Skeletal muscle tissue (tissue), 4 donors: Measurements from ENCODE around the gene POU2AF1. TPM values are rescaled to one million over a fixed set of nuclear protein-coding genes. Genes with fewer than 3 reads are reported as not detected.
"Not testable (repeated sequence)": the region's sequence is repeated elsewhere in the genome, so short reads cannot be mapped to it uniquely, and the experiment has no call there.

Experiments used
- H3K27ac ChIP-seq: one replicate; pipeline ENCODE4 v1.7.0; 2013; ENCODE audit warnings: mild to moderate bottlenecking, low read depth, low read length, inconsistent platforms
- H3K27me3 ChIP-seq, 3 donors: one replicate each; pipeline ENCODE4 v1.7.0; 2013; ENCODE audit warnings: low read length in 3 of 3; ENCODE audit not compliant: control insufficient read depth in 3 of 3, insufficient read depth in 3 of 3
- H3K36me3 ChIP-seq, 3 donors: one replicate each; pipeline ENCODE4 v1.7.0; 2013; ENCODE audit warnings: low read length in 3 of 3; ENCODE audit not compliant: control insufficient read depth in 3 of 3, insufficient read depth in 3 of 3
- H3K4me1 ChIP-seq, 3 donors: one replicate each; pipeline ENCODE4 v1.7.0; 2013; ENCODE audit warnings: low read length in 3 of 3, mild to moderate bottlenecking in 3 of 3; ENCODE audit not compliant: control insufficient read depth in 3 of 3, insufficient read depth in 3 of 3
- H3K4me3 ChIP-seq, 3 donors: one replicate each; pipeline ENCODE4 v1.7.0; 2013; ENCODE audit warnings: low read length in 3 of 3
- H3K9ac ChIP-seq, 3 donors: one replicate each; pipeline ENCODE4 v1.7.0; 2013; ENCODE audit warnings: low read length in 3 of 3, mild to moderate bottlenecking in 3 of 3, moderate library complexity in 2 of 3, low read depth in 1 of 3
- H3K9me3 ChIP-seq, 3 donors: one replicate each; pipeline ENCODE4 v1.7.0; 2013; ENCODE audit warnings: low read length in 3 of 3; ENCODE audit not compliant: control insufficient read depth in 3 of 3
- total RNA-seq: library from RNA; depleted of rRNA; stranded (reverse); fragments of >200 nt; gene quantifications from one replicate; pipeline ENCODE4 v1.2.3, GENCODE V29; 2014
- donor health status: Osteomylitis.

The POU2AF1 gene
- total RNA-seq, 1 donor from 2014 or later, result not detected

GRCh38 chr11:111322534-111322933 is 56.5 kb downstream of the POU2AF1 start:
- Histone ChIP-seq H3K27ac (no peak overlapping the region), H3K4me3 (no peak overlapping the region), H3K36me3 (no peaks in the 10 kb centered on the region), H3K9me3 (no peaks in the 10 kb centered on the region), H3K27me3 (no peaks in the 10 kb centered on the region), H3K4me1 (peaks cover 8 to 10% (median 9%) of the 10 kb centered on the region in 3 donors), H3K9ac (no peak overlapping the region)

- H3K27me3 ChIP-seq, result no peaks in the 10 kb centered on the region
- no peak overlapping the region for H3K9ac ChIP-seq
- no peaks in the 10 kb centered on the region for H3K36me3 ChIP-seq
- no peaks in the 10 kb centered on the region for H3K9me3 ChIP-seq
- H3K4me3 ChIP-seq, result no peak overlapping the region
- H3K27ac ChIP-seq, result no peak overlapping the region
- peaks cover 0 to 4% (median 3%) of the 10 kb centered on the region in 3 donors for H3K4me1 ChIP-seq
Measured at GRCh38 chr11:111320728-111321568, 58.1 kb downstream of the POU2AF1 start.

- H3K27me3 ChIP-seq, H3K27ac ChIP-seq, H3K9ac ChIP-seq, H3K4me1 ChIP-seq, H3K4me3 ChIP-seq, H3K36me3 ChIP-seq, H3K9me3 ChIP-seq: not testable (repeated sequence)
Measured at GRCh38 chr11:111320199-111320598, 58.9 kb downstream of the POU2AF1 start.

GRCh38 chr11:111319296-111319695 is 59.8 kb downstream of the POU2AF1 start:
- H3K36me3 ChIP-seq, result no peaks in the 10 kb centered on the region
- peaks cover 0 to 4% (median 3%) of the 10 kb centered on the region in 3 donors for H3K4me1 ChIP-seq
- no peak overlapping the region for H3K27ac ChIP-seq
- H3K9me3 ChIP-seq, result no peaks in the 10 kb centered on the region
- no peaks in the 10 kb centered on the region for H3K27me3 ChIP-seq
- H3K9ac ChIP-seq, result no peak overlapping the region
- no peak overlapping the region for H3K4me3 ChIP-seq

GRCh38 chr11:111312076-111312475 is 67.0 kb downstream of the POU2AF1 start:
- no peak overlapping the region for H3K9ac ChIP-seq
- no peak overlapping the region for H3K4me3 ChIP-seq
- no peaks in the 10 kb centered on the region for H3K36me3 ChIP-seq
- H3K9me3 ChIP-seq, result no peaks in the 10 kb centered on the region
- peaks cover 0 to 3% (median 0%) of the 10 kb centered on the region in 3 donors for H3K4me1 ChIP-seq
- no peak overlapping the region for H3K27ac ChIP-seq
- H3K27me3 ChIP-seq, result peaks cover 0 to 6% (median 0%) of the 10 kb centered on the region in 3 donors

GRCh38 chr11:111310723-111311122 is 68.4 kb downstream of the POU2AF1 start:
- Histone ChIP-seq H3K4me1 (peaks cover 0 to 3% (median 0%) of the 10 kb centered on the region in 3 donors), H3K9me3 (no peaks in the 10 kb centered on the region), H3K36me3 (no peaks in the 10 kb centered on the region), H3K9ac (no peak overlapping the region), H3K4me3 (no peak overlapping the region), H3K27ac (no peak overlapping the region), H3K27me3 (peaks cover 0 to 6% (median 0%) of the 10 kb centered on the region in 3 donors)

GRCh38 chr11:111310088-111310487 is 69.0 kb downstream of the POU2AF1 start:
- Histone ChIP-seq H3K36me3 (no peaks in the 10 kb centered on the region), H3K27me3 (peaks cover 0 to 6% (median 0%) of the 10 kb centered on the region in 3 donors), H3K9ac (no peak overlapping the region), H3K4me1 (peaks cover 0 to 3% (median 0%) of the 10 kb centered on the region in 3 donors), H3K9me3 (no peaks in the 10 kb centered on the region), H3K27ac (no peak overlapping the region), H3K4me3 (no peak overlapping the region)

GRCh38 chr11:111309215-111309915 is 69.7 kb downstream of the POU2AF1 start:
- H3K9ac ChIP-seq, result no peak overlapping the region
- peaks cover 0 to 6% (median 0%) of the 10 kb centered on the region in 3 donors for H3K27me3 ChIP-seq
- H3K9me3 ChIP-seq, result no peaks in the 10 kb centered on the region
- H3K36me3 ChIP-seq, result no peaks in the 10 kb centered on the region
- H3K4me1 ChIP-seq, result peaks cover 0 to 3% (median 0%) of the 10 kb centered on the region in 3 donors
- no peak overlapping the region for H3K27ac ChIP-seq
- H3K4me3 ChIP-seq, result no peak overlapping the region

GRCh38 chr11:111308140-111308539 is 70.9 kb downstream of the POU2AF1 start:
- no peaks in the 10 kb centered on the region for H3K9me3 ChIP-seq
- no peak overlapping the region for H3K4me3 ChIP-seq
- peaks cover 0 to 6% (median 0%) of the 10 kb centered on the region in 3 donors for H3K27me3 ChIP-seq
- no peak overlapping the region for H3K9ac ChIP-seq
- no peaks in the 10 kb centered on the region for H3K36me3 ChIP-seq
- no peak overlapping the region for H3K27ac ChIP-seq
- H3K4me1 ChIP-seq, result peaks cover 0 to 3% (median 0%) of the 10 kb centered on the region in 3 donors
